Measurements from ENCODE around the gene YKT6.

GRCh38 chr7:44222074-44222473, 21.3 kb downstream of the YKT6 start:
- no peak for TF ChIP-seq EP300 (IDR thresholded peaks at IDR 0.05; ENCODE audit: borderline replicate concordance)
- TF ChIP-seq NFIC (IDR thresholded peaks at IDR 0.05) = no peak
- TF ChIP-seq YY1 (IDR thresholded peaks at IDR 0.05; ENCODE audit: low read depth) = no peak
- TF ChIP-seq CREB1 (IDR thresholded peaks at IDR 0.05; ENCODE audit: low read depth) = no peak
- TF ChIP-seq REST (IDR thresholded peaks at IDR 0.05; ENCODE audit: low read depth) = no peak
- TF ChIP-seq TEAD4 (IDR thresholded peaks at IDR 0.05) = no peak
- TF ChIP-seq EGR1 (IDR thresholded peaks at IDR 0.05) = no peak
- no peak for TF ChIP-seq MAX (IDR thresholded peaks at IDR 0.05)
- TF ChIP-seq TAF1 (IDR thresholded peaks at IDR 0.05; ENCODE audit: low read depth) = no peak
- TF ChIP-seq TCF12 (IDR thresholded peaks at IDR 0.05; ENCODE audit: low read depth) = no peak
- TF ChIP-seq CEBPB (IDR thresholded peaks at IDR 0.05) = no peak

Data from Ishikawa (cell line).